Measurements from ENCODE around the gene FRMD4A. TPM values are rescaled to one million over a fixed set of nuclear protein-coding genes. Genes with fewer than 3 reads are reported as not detected.

FRMD4A gene
- total and polyA plus RNA-seq, 10 of the 15 experiments (the other 5 are each of a cell fraction or from before 2014, with no cell fraction given): 17.8 to 75.2 (median 39.1) TPM

- in situ Hi-C loops (cut with MboI): no loop called here
- DNase-seq (ENCODE audit: low read depth, low spot score): no peak
- 51% methylated on average over 6 of the region's 6 CpGs for WGBS (ENCODE audit: insufficient coverage, insufficient replicate concordance, low lambda C conversion rate, missing lambda C conversion rate)
- no TSS peak for BruUV-seq (replicated peaks)
- Histone ChIP-seq H3K4me2 (ENCODE audit: control insufficient read depth, insufficient read depth) (no peak overlapping the region), H3K27ac (ENCODE audit: control insufficient read depth, insufficient read depth) (no peak overlapping the region), H3K9me3 (replicated peaks; ENCODE audit: control insufficient read depth, insufficient read depth, low read length) (no peaks in the 10 kb centered on the region), H3K4me3 (no peak overlapping the region), H2AFZ (ENCODE audit: control insufficient read depth, low read depth, low read length) (no peak overlapping the region), H3K4me1 (ENCODE audit: control insufficient read depth, insufficient read depth, low read length) (no peaks in the 10 kb centered on the region), H3K36me3 (ENCODE audit: control insufficient read depth in 2 of 2, insufficient read depth in 2 of 2, low read length in 1 of 2) (no peaks in the 10 kb centered on the region), H3K79me2 (ENCODE audit: control insufficient read depth, insufficient read depth, low read length) (no peaks in the 10 kb centered on the region), H4K20me1 (ENCODE audit: control insufficient read depth, insufficient read depth) (no peaks in the 10 kb centered on the region), H3K9ac (ENCODE audit: control insufficient read depth, insufficient read depth, low read length) (no peak overlapping the region), H3K27me3 (replicated peaks in 1 of 2; ENCODE audit: control insufficient read depth in 2 of 2, insufficient read depth in 2 of 2, low read length in 1 of 2) (peaks cover 3 to 5% of the 10 kb centered on the region in 2 experiments; a peak in 2 of 4 replicates)
- no peak for ATAC-seq
- ChIA-PET POLR2A (no interaction called here), CTCF (no interaction called here), SMC1A (ENCODE audit: uncharacterized antibody, unreplicated experiment) (no interaction called here), RAD21 (ENCODE audit: unreplicated experiment) (no interaction called here)
- intact Hi-C loops (cut with micrococcal nuclease; ENCODE audit: unreplicated experiment): no loop called here
- FAIRE-seq: no peak
- TF ChIP-seq IKZF2 (IDR thresholded peaks at IDR 0.05) (no peak), HSF1 (IDR thresholded peaks at IDR 0.05; ENCODE audit: low read depth, low read length) (no peak), CREB1 (IDR thresholded peaks at IDR 0.05; ENCODE audit: low read depth) (no peak), DPF2 (IDR thresholded peaks at IDR 0.05) (no peak), MTA3 (IDR thresholded peaks at IDR 0.05; ENCODE audit: borderline replicate concordance, low read length) (no peak), JUNB (IDR thresholded peaks at IDR 0.05) (no peak), MXI1 (IDR thresholded peaks at IDR 0.05; ENCODE audit: low read depth, low read length) (no peak), NFYB (IDR thresholded peaks at IDR 0.05; ENCODE audit: insufficient read depth, low read depth, low read length) (no peak), ZBTB11 (CRISPR knock-in tag; IDR thresholded peaks at IDR 0.05) (no peak)
- TF ChIP-seq, protein P1, sequence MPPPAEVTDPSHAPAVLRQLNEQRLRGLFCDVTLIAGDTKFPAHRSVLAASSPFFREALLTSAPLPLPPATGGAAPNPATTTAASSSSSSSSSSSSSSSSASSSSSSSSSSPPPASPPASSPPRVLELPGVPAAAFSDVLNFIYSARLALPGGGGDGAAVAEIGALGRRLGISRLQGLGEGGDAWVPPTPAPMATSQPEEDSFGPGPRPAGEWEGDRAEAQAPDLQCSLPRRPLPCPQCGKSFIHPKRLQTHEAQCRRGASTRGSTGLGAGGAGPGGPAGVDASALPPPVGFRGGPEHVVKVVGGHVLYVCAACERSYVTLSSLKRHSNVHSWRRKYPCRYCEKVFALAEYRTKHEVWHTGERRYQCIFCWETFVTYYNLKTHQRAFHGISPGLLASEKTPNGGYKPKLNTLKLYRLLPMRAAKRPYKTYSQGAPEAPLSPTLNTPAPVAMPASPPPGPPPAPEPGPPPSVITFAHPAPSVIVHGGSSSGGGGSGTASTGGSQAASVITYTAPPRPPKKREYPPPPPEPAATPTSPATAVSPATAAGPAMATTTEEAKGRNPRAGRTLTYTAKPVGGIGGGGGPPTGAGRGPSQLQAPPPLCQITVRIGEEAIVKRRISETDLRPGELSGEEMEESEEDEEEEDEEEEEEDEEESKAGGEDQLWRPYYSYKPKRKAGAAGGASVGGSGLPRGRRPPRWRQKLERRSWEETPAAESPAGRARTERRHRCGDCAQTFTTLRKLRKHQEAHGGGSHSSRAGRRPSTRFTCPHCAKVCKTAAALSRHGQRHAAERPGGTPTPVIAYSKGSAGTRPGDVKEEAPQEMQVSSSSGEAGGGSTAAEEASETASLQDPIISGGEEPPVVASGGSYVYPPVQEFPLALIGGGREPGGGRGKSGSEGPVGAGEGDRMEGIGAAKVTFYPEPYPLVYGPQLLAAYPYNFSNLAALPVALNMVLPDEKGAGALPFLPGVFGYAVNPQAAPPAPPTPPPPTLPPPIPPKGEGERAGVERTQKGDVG (CRISPR knock-in tag; IDR thresholded peaks at IDR 0.05): no peak
- TF ChIP-seq, protein P2, sequence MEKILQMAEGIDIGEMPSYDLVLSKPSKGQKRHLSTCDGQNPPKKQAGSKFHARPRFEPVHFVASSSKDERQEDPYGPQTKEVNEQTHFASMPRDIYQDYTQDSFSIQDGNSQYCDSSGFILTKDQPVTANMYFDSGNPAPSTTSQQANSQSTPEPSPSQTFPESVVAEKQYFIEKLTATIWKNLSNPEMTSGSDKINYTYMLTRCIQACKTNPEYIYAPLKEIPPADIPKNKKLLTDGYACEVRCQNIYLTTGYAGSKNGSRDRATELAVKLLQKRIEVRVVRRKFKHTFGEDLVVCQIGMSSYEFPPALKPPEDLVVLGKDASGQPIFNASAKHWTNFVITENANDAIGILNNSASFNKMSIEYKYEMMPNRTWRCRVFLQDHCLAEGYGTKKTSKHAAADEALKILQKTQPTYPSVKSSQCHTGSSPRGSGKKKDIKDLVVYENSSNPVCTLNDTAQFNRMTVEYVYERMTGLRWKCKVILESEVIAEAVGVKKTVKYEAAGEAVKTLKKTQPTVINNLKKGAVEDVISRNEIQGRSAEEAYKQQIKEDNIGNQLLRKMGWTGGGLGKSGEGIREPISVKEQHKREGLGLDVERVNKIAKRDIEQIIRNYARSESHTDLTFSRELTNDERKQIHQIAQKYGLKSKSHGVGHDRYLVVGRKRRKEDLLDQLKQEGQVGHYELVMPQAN (conservative IDR thresholded peaks at IDR 0.05): no peak
These were observed 34.5 kb upstream of the FRMD4A start for GRCh38 chr10:14365266-14365665.

Measured in GM12878 (cell line).